NCI-H748 treated with DMSO at 0.1 percent for 48 hours (cell line): Measurements from ENCODE around the gene ZC3H7B.

Experiments used
- DNase-seq: peaks from one replicate; lab custom pipeline; 2025; lab: John Stamatoyannopoulos, UW

Gene ZC3H7B

GRCh38 chr22:41356430-41357028, 55.2 kb downstream of the ZC3H7B start:
- DNase-seq = no peak

DNA sequence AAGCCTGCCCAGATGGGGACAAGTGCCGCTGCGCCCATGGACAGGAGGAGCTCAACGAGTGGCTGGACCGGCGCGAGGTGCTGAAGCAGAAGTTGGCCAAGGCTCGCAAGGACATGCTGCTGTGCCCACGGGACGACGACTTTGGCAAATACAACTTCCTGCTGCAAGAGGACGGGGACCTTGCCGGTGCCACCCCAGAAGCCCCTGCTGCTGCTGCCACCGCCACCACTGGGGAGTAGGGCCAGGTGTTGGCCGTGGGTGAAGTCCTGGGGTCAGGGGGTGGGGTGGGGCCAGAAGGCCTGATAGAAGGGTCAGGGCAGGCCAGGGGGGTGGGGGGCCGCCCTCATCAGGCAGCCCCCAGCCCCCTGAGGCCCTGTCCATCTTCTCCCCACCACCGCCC, 55.9 kb downstream of the ZC3H7B start:
- no peak for DNase-seq

GRCh38 chr22:41358927-41359326, 57.6 kb downstream of the ZC3H7B start:
- no peak for DNase-seq

DNA sequence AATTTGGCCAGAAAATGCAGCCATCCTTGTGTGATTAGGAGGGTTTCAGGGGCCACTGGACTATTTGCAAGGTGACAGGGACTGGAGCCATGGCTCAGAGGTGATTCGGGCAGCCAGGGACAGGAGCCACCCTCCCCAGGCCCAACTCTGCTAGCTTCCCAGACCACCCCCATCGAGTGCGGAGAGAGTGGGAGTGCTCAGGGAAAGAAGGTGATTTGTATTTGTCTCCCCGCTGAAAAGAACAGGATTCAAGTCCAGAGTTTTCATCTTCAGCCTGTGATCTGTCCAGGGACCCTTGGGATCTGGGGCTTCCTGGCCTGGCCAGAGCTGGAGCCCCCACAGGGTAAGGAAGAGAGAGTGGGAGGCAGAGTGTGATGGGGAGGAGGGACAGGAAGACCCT, 58.1 kb downstream of the ZC3H7B start:
- no peak for DNase-seq

- no peak for DNase-seq
Observed at GRCh38 chr22:41360126-41360525, 58.8 kb downstream of the ZC3H7B start.

GRCh38 chr22:41361716-41362310, 60.5 kb downstream of the ZC3H7B start:
- DNase-seq = no peak

GRCh38 chr22:41362615-41363014, 61.3 kb downstream of the ZC3H7B start:
- no peak for DNase-seq

DNA sequence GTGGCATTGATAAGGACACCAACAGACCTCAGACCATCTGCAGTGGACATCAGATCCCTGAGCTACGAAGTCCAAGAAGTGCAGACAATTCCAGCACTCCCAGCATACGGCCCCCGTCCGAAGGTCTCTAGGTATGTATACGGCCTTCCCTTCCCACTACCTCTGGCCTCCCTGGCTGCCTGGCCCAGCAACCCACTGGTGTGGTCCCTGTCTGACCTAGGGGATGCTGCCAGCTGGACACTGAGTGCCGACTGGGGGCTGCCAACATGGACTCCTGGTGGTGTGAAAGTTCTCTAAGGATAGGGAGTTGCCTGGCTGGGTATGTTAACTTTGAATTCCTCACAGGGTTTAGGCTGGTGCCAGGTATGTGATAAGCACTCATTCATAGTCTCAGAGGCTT, 62.9 kb downstream of the ZC3H7B start:
- no peak for DNase-seq

DNA sequence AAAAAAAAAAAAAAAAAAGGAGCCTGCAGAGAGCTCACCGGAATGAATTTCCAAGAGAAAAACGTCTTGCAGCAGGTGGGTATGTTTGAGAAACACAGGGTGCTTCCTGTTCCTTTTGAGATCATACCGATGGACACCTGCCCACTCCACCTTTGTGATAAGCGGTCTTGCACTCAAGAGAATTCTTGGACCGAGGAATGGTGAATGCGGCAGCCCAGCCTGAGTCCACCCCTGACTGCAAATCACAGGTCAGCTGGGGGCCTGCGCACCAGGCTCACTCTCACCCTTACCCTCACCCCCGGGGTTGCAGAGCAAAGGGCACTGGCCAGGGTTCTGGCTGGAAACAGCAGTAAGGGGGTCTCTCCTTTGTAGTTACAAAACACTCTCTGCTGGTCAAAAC, 63.6 kb downstream of the ZC3H7B start:
- DNase-seq = no peak

- no peak for DNase-seq
Observed at GRCh38 chr22:41365425-41365824, 64.1 kb downstream of the ZC3H7B start.

DNA sequence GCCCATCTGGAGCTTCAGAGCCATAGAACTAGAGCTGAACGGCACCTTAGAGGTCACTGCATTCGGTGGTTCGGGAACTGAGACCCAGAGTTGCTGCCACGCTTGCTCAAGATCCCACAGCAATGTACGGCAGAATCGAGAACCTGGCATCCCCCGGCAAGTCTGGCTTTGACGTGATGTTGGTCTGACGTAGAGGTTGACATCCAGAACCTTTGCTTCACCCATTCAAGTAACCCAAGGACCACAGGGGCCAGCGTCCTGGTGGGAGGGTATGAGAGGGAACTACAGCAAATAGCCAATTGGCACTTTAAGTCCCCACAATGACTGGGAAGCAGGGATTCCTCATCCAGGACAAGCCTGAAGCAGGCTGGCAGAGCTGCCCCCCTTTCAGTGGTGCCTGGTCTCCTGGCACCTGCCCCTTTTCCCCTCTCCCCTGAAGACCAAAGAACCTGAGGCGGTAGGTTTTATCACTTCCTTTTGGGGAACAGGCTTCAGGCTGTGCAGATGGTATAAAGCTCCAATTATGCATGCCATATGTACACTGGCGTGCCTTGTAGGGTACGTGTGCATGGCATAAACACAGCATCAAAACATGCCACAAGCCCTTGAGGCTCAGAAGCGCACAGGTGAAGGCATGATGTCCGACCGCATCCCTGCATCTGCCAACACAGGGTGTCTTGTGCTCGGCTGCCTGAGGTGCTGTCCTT, 65.2 kb downstream of the ZC3H7B start:
- DNase-seq = no peak

DNA sequence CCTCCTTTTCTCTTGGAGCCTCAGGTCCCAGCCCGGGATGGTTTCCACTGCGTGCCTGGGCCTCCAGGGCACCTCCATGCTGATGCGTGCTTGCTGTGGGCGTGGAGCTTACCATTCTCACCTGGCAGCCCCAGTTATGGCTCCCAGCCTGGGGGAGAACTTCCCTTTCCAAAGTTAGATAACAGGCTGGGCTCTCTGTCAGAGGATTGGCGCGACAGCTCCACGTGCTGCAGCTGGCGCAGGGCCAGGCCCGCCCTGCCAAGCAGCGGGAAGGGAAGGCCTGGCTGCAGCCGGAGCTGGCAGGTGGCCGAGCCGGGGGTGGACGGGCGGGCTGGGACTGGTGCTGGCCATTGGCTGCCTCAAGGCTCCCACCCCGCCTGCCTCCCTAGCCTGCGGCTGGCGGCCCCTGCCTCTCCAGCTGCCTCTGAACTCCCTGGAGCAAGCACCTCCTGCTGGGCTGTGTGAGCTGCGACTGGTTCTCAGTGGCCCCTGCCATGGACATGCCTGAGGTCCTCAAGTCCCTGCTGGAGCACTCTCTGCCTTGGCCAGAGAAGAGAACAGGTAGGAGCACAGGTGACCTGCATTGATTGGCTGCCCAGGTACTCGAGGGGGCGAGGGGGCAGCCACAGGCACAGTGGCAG, 65.8 kb downstream of the ZC3H7B start:
- DNase-seq = peak; percentile 79

- DNase-seq = no peak
Observed at GRCh38 chr22:41367680-41368542, 66.6 kb downstream of the ZC3H7B start.

DNA sequence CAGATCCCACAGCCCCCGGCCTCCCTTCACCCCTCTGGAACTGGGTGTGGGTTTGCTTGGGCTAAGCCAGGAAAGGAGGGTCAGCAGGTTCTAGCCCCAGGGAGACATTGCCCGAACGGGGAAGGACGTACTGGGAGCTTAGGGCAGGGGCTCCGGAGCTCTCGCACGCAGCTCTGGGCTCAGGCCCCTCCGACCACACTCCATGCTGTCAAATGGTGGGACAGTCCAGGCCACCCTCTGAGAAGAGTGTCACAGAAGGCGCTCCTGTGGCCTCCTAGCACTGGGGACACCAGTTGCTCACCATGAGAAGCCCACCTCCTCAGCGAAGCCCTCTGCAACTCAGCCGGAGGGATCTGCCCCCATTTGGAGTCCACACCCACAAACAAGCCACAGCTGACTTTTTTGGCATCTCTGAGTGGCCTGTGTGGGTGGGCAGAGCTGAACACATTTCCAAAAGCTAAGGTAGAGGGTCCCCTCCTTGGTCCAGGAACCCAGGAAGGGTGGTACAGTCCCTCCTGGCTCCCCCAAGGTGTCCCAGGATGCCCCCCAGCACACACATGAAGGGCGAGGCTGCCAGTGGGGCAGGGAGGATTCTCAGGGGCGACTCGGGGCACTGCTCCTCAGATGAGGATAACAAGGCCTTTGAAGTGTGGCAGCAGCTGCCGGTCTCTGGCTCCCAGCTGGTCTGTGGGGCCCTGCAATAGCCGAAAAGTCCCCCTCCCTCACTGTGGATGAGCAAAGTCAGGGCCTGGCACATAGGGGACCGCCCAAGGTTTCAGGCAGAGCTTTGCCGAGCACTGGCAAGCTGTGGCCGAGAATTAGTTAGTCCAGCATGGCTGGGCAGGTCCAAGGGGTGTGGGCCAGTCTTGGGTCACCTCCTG, 67.5 kb downstream of the ZC3H7B start:
- DNase-seq = no peak

GRCh38 chr22:41369424-41369745, 68.1 kb downstream of the ZC3H7B start:
- no peak for DNase-seq

- no peak for DNase-seq
Observed at GRCh38 chr22:41369837-41370236, 68.5 kb downstream of the ZC3H7B start.

- DNase-seq = no peak
Observed at GRCh38 chr22:41377846-41378245, 76.5 kb downstream of the ZC3H7B start.

- DNase-seq = peak; percentile 61
Observed at GRCh38 chr22:41380993-41381328, 79.6 kb downstream of the ZC3H7B start.

GRCh38 chr22:41381329-41382097, 80.2 kb downstream of the ZC3H7B start, which contains the start of gene TEF:
Gene TEF (plus strand): TSS chr22:41381942. CDS start chr22:41382045, 103 bp downstream.
- DNase-seq = peak; percentile 98

- DNase-seq = peak; percentile 35
Observed at GRCh38 chr22:41382098-41382578, 80.8 kb downstream of the ZC3H7B start.
